ENCODE data around the gene SPEG. TPM values are rescaled to one million over a fixed set of nuclear protein-coding genes. Genes with fewer than 3 reads are reported as not detected.

Gene SPEG
- total RNA-seq, 2 donors from 2014 or later, result 82.2 to 90.8 TPM

GRCh38 chr2:219508971-219509779 is 74.5 kb downstream of the SPEG start:
- Histone ChIP-seq H3K27ac (peak overlapping the region in 1 of 2 donors; percentile 29), H3K4me3 (no peak overlapping the region), H3K9me3 (no peaks in the 10 kb centered on the region), H3K27me3 (no peaks in the 10 kb centered on the region), H3K4me1 (peaks cover 0 to 72% of the 10 kb centered on the region in 2 donors), H3K36me3 (peaks cover 19% of the 10 kb centered on the region)
- TF ChIP-seq, protein P1, sequence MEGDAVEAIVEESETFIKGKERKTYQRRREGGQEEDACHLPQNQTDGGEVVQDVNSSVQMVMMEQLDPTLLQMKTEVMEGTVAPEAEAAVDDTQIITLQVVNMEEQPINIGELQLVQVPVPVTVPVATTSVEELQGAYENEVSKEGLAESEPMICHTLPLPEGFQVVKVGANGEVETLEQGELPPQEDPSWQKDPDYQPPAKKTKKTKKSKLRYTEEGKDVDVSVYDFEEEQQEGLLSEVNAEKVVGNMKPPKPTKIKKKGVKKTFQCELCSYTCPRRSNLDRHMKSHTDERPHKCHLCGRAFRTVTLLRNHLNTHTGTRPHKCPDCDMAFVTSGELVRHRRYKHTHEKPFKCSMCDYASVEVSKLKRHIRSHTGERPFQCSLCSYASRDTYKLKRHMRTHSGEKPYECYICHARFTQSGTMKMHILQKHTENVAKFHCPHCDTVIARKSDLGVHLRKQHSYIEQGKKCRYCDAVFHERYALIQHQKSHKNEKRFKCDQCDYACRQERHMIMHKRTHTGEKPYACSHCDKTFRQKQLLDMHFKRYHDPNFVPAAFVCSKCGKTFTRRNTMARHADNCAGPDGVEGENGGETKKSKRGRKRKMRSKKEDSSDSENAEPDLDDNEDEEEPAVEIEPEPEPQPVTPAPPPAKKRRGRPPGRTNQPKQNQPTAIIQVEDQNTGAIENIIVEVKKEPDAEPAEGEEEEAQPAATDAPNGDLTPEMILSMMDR (IDR thresholded peaks at IDR 0.05), result no peak
- no peak for DNase-seq (ENCODE audit: low spot score)

DNA sequence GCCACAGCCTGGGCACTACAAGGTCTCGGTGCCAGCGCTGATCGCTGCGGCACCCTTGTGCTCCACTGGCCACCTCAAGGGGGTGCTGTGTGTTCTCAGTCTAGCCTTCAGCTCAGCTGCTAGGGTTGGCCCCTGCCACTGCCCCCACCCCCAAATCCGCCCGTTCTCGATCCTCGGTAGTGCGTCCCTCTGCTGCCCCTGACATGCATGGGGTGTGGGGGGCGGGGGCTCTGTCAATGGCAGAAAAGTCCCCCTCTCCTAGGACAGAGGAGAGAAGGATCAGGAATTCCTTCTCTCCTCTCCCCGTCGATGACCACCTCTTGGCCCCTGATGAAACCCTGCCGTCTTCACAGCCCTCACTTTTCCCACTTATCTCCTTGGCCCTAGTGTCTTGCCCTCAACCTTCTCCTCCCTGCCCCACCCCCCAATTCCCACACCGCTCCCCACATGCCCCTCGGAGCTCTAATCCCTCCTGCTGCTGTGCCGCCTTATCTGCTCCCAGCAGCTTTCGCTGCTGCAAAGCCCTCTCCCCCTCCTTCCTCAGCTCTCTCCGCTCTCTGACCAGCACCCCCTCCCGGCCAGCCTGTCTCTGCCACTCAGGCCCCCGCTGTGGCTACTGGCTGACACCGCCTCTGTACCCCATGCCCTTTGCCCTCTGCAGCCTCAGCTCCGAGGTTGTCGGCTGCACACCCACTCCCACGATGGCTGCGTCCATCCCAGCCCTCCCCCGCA is 75.3 kb downstream of the SPEG start:
- TF ChIP-seq, protein P1 (IDR thresholded peaks at IDR 0.05), result peak; percentile 27 to 78
- H3K9me3 ChIP-seq, result no peaks in the 10 kb centered on the region
- peak overlapping the region in 1 of 2 donors; percentile 29 for H3K27ac ChIP-seq
- H3K27me3 ChIP-seq, result no peaks in the 10 kb centered on the region
- no peak for DNase-seq (ENCODE audit: low spot score)
- peaks cover 11% of the 10 kb centered on the region for H3K36me3 ChIP-seq
- H3K4me3 ChIP-seq, result peak overlapping the region in 1 of 2 donors; percentile 38
- H3K4me1 ChIP-seq, result peaks cover 0 to 79% of the 10 kb centered on the region in 2 donors

DNA sequence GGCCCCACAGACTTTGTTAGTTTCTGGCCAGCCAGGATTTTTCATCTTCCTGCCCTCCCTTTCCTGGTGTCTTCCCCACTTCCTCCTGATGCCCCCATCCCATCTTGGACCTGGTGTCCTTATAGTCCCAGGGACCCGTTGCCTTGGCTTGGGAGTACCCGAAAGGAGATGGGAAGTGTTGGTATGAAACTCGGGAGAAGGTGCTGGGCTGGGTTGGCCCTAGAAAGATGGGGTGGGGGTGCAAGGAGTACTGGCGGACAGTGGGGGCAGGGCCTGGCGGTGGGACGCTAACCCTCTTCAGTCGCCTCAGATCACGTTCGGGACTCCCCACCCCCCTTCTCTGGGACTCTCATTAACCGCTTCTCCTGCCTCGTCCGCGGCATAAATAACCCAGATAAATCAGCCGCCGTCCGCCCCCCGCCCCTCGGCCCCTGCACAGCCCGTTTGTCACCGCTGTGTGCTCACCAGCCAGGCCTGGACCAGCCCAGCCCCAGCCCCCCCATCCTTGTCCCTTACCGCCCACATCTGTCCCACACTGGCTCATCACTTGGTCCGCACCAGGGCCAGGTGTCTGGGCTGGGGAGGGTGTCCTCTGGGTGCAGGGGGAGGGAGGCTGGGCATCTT is 76.0 kb downstream of the SPEG start:
- Histone ChIP-seq H3K27ac (no peak overlapping the region), H3K4me3 (peak overlapping the region in 1 of 2 donors; percentile 38), H3K9me3 (no peaks in the 10 kb centered on the region), H3K27me3 (no peaks in the 10 kb centered on the region), H3K36me3 (peaks cover 11% of the 10 kb centered on the region), H3K4me1 (peaks cover 0 to 79% of the 10 kb centered on the region in 2 donors)
- no peak for DNase-seq (ENCODE audit: low spot score)
- TF ChIP-seq, protein P1 (IDR thresholded peaks at IDR 0.05), result no peak

DNA sequence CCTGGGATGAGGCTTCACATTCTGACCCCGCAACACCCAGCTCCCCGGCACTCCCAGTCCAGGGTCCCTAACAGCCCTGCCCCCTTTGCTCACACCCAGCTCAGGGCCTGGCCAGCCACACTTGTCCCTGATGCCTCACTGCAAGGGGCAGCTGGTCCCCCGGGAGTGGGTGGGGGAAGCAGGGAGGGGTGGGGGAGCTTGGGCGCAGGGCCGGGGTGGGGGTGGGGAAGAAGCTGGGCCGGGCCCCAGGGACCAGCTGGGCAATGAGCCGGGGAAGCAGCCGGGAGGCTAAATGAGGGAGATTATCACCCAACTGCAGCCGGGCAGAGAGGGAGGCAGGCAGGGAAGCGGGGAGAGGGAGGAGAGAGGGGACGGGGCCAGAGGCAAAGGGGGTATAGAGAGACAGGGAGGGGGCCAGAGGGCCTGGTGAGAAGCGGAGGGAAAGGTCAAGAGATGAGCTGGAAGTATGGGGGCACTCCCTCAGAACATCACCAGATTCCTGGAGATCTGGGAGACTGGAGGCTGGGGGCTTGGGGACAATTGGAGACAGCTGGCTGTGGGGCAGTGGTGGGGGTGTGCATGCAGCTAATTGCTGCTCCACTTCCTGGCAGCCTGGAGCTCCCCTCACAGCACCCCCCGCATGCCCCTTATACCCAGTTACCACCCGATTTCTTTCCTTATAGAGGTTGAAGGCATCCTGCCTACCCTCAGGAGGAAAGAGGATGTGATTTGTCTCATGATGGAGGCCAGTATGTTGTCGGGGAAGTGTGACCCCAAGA is 77.1 kb downstream of the SPEG start:
- TF ChIP-seq, protein P1 (IDR thresholded peaks at IDR 0.05), result no peak
- no peak for DNase-seq (ENCODE audit: low spot score)
- Histone ChIP-seq H3K36me3 (peaks cover under 1% of the 10 kb centered on the region), H3K27me3 (no peaks in the 10 kb centered on the region), H3K9me3 (no peaks in the 10 kb centered on the region), H3K27ac (no peak overlapping the region), H3K4me1 (peaks cover 0 to 79% of the 10 kb centered on the region in 2 donors), H3K4me3 (no peak overlapping the region)

- H3K36me3 ChIP-seq, result no peaks in the 10 kb centered on the region
- H3K27ac ChIP-seq, result no peak overlapping the region
- peaks cover 0 to 72% of the 10 kb centered on the region in 2 donors for H3K4me1 ChIP-seq
- TF ChIP-seq, protein P1 (IDR thresholded peaks at IDR 0.05), result no peak
- no peaks in the 10 kb centered on the region for H3K9me3 ChIP-seq
- no peaks in the 10 kb centered on the region for H3K27me3 ChIP-seq
- no peak overlapping the region for H3K4me3 ChIP-seq
- no peak for DNase-seq (ENCODE audit: low spot score)
These were observed 78.0 kb downstream of the SPEG start for GRCh38 chr2:219512524-219513216.

Measured in right atrium auricular region (tissue), 2 donors.